DND-41 (cell line): ENCODE measurements around the gene PTPN9.
"Not testable (repeated sequence)": the region's sequence is repeated elsewhere in the genome, so short reads cannot be mapped to it uniquely, and the experiment has no call there.

ENCODE experiments used
- ATAC-seq: fragments of 200-7000 bp; cut with Tn5 transposase; 3 replicates; pipeline ENCODE4 v1.9.1; 2021; ENCODE audit warnings: low read depth; ENCODE audit not compliant: insufficient read depth
- DNase-seq: peaks from one replicate; pipeline ENCODE4 v3.0.0-alpha.2; 2020
- H2AFZ ChIP-seq: 2 replicates; pipeline ENCODE4 v1.6.0; 2012; ENCODE audit warnings: low read depth, low read length
- H3K27ac ChIP-seq: 2 replicates; pipeline ENCODE4 v1.5.1; 2012; ENCODE audit warnings: low read length, inconsistent platforms
- H3K27me3 ChIP-seq: fragments of 200-600 bp; sonication (generic); 2 replicates; pipeline ENCODE4 v1.6.0; 2012; ENCODE audit warnings: low read length, mild to moderate bottlenecking, inconsistent platforms; ENCODE audit not compliant: insufficient read depth, poor library complexity
- H3K36me3 ChIP-seq: 2 replicates; pipeline ENCODE4 v1.5.1; 2012; ENCODE audit warnings: low read length, inconsistent platforms; ENCODE audit not compliant: insufficient read depth
- H3K4me1 ChIP-seq: 2 replicates; pipeline ENCODE4 v1.5.1; 2012; ENCODE audit warnings: mild to moderate bottlenecking, low read length; ENCODE audit not compliant: insufficient read depth
- H3K4me2 ChIP-seq: 2 replicates; pipeline ENCODE4 v1.6.0; 2012; ENCODE audit warnings: mild to moderate bottlenecking, moderate library complexity, low read length, inconsistent platforms; ENCODE audit not compliant: insufficient read depth
- H3K4me3 ChIP-seq, 2 experiments: fragments of 200-600 bp in 1 of 2; shearing (Covaris generic) in 1 of 2; 2 replicates each; pipeline ENCODE4 v1.5.1; 2012 to 2016; ENCODE audit warnings: inconsistent platforms in 2 of 2, low read length in 2 of 2, mild to moderate bottlenecking in 2 of 2, low read depth in 1 of 2, moderate library complexity in 1 of 2
- H3K79me2 ChIP-seq: 2 replicates; pipeline ENCODE4 v1.6.0; 2012; ENCODE audit warnings: low read length, inconsistent platforms; ENCODE audit not compliant: insufficient read depth
- H3K9ac ChIP-seq: 2 replicates; pipeline ENCODE4 v1.6.0; 2012; ENCODE audit warnings: low read depth, mild to moderate bottlenecking, inconsistent platforms, low read length, moderate library complexity
- H3K9me3 ChIP-seq: 2 replicates; pipeline ENCODE4 v1.5.1; 2012; ENCODE audit warnings: low read length, moderate library complexity, mild to moderate bottlenecking, inconsistent platforms; ENCODE audit not compliant: insufficient read depth, severe bottlenecking
- H4K20me1 ChIP-seq: 2 replicates; pipeline ENCODE4 v1.6.0; 2012; ENCODE audit warnings: low read length; ENCODE audit not compliant: insufficient read depth
- CTCF ChIP-seq: IDR thresholded peaks from 2 replicates; pipeline ENCODE4 v1.5.1; 2012; ENCODE audit warnings: borderline replicate concordance, low read length, moderate library complexity, mild to moderate bottlenecking; ENCODE audit not compliant: poor library complexity, severe bottlenecking; ENCODE audit errors: extremely low read depth
- EZH2 ChIP-seq: IDR thresholded peaks from 3 replicates; pipeline ENCODE4 v1.6.1; 2012; ENCODE audit warnings: borderline replicate concordance, low read depth, mild to moderate bottlenecking, moderate library complexity, low read length, inconsistent platforms; ENCODE audit not compliant: severe bottlenecking

The PTPN9 gene

GRCh38 chr15:75483961-75484360 lies 95.2 kb downstream of the PTPN9 start:
- Histone ChIP-seq H3K36me3 (peaks cover 47% of the 10 kb centered on the region), H3K4me1 (no peaks in the 10 kb centered on the region), H3K27ac (no peak overlapping the region), H3K79me2 (no peaks in the 10 kb centered on the region), H3K27me3 (no peaks in the 10 kb centered on the region), H3K9ac (no peak overlapping the region), H3K4me3 (no peak overlapping the region), H3K9me3 (no peaks in the 10 kb centered on the region), H2AFZ (no peak overlapping the region), H3K4me2 (no peak overlapping the region), H4K20me1 (no peaks in the 10 kb centered on the region)
- DNase-seq (no peak), ATAC-seq (no peak)
- TF ChIP-seq EZH2: no peak
- TF ChIP-seq CTCF: no peak

- not testable (repeated sequence) for H3K4me3 ChIP-seq, H2AFZ ChIP-seq, H3K9ac ChIP-seq, ATAC-seq, H3K4me2 ChIP-seq, H4K20me1 ChIP-seq, H3K9me3 ChIP-seq, H3K27me3 ChIP-seq, DNase-seq, H3K27ac ChIP-seq, H3K79me2 ChIP-seq, H3K4me1 ChIP-seq
- H3K36me3 ChIP-seq: peaks cover 51% of the 10 kb centered on the region
Observed at GRCh38 chr15:75483556-75483955, 95.6 kb downstream of the PTPN9 start.

GRCh38 chr15:75483106-75483505 lies 96.0 kb downstream of the PTPN9 start:
- DNase-seq: no peak
- H3K36me3 ChIP-seq: peaks cover 51% of the 10 kb centered on the region
- H4K20me1 ChIP-seq: no peaks in the 10 kb centered on the region
- TF ChIP-seq CTCF: no peak
- no peak for TF ChIP-seq EZH2
- H3K27ac ChIP-seq: no peak overlapping the region
- no peak overlapping the region for H2AFZ ChIP-seq
- no peak overlapping the region for H3K4me3 ChIP-seq
- no peaks in the 10 kb centered on the region for H3K79me2 ChIP-seq
- no peaks in the 10 kb centered on the region for H3K4me1 ChIP-seq
- H3K27me3 ChIP-seq: no peaks in the 10 kb centered on the region
- H3K9me3 ChIP-seq: no peaks in the 10 kb centered on the region
- ATAC-seq: no peak
- no peak overlapping the region for H3K4me2 ChIP-seq
- H3K9ac ChIP-seq: no peak overlapping the region

GRCh38 chr15:75480463-75480862 lies 98.7 kb downstream of the PTPN9 start:
- not testable (repeated sequence) for H3K4me3 ChIP-seq, H3K4me2 ChIP-seq, ATAC-seq, H3K9me3 ChIP-seq, H4K20me1 ChIP-seq, H3K79me2 ChIP-seq, H3K9ac ChIP-seq, H2AFZ ChIP-seq, DNase-seq, H3K27ac ChIP-seq, H3K27me3 ChIP-seq, H3K4me1 ChIP-seq
- H3K36me3 ChIP-seq: peaks cover 54% of the 10 kb centered on the region
